HEK293 (cell line): Measurements from ENCODE around the gene SLC43A3.
A peak's percentile ranks its signal among the peaks of the same experiment; 100 is the strongest.

Experiments used
- BCL11B ChIP-seq: fragments of 450-650 bp; formaldehyde crosslinking; IDR thresholded peaks from 2 replicates; pipeline ENCODE4 v1.5.1; 2016; ENCODE audit warnings: low read depth, missing biosample characterization, missing genetic modification characterization
- GLIS2 ChIP-seq: fragments of 450-650 bp; formaldehyde crosslinking; IDR thresholded peaks from 2 replicates; pipeline ENCODE4 v1.5.1; 2016; ENCODE audit warnings: missing biosample characterization, missing genetic modification characterization
- HOXA7 ChIP-seq: sonication (generic); formaldehyde crosslinking; IDR thresholded peaks from 2 replicates; pipeline ENCODE4 v1.8.1; 2022; ENCODE audit warnings: missing genetic modification reagents, borderline replicate concordance
- HOXD13 ChIP-seq: sonication (generic); formaldehyde crosslinking; IDR thresholded peaks from 2 replicates; pipeline ENCODE4 v1.8.0; 2022; ENCODE audit warnings: missing genetic modification reagents, borderline replicate concordance
- KLF9 ChIP-seq: fragments of 450-650 bp; formaldehyde crosslinking; IDR thresholded peaks from 2 replicates; pipeline ENCODE4 v1.5.1; 2016; ENCODE audit warnings: missing biosample characterization, missing genetic modification characterization, low read depth
- PBX3 ChIP-seq: sonication (generic); formaldehyde crosslinking; IDR thresholded peaks from 2 replicates; pipeline ENCODE4 v1.8.1; 2022; ENCODE audit warnings: mild to moderate bottlenecking, moderate library complexity, missing genetic modification reagents
- PRDM10 ChIP-seq: fragments of 450-650 bp; formaldehyde crosslinking; IDR thresholded peaks from 2 replicates; pipeline ENCODE4 v1.5.1; 2016; ENCODE audit warnings: missing biosample characterization, missing genetic modification characterization
- TSHZ1 ChIP-seq: fragments of 450-650 bp; formaldehyde crosslinking; IDR thresholded peaks from 2 replicates; pipeline ENCODE4 v1.5.1; 2016; ENCODE audit warnings: missing biosample characterization, missing genetic modification characterization, borderline replicate concordance
- YY2 ChIP-seq: fragments of 450-650 bp; formaldehyde crosslinking; IDR thresholded peaks from 2 replicates; pipeline ENCODE4 v1.5.1; 2016; ENCODE audit warnings: missing biosample characterization, missing genetic modification characterization
- ZBTB21 ChIP-seq: fragments of 450-650 bp; formaldehyde crosslinking; IDR thresholded peaks from 2 replicates; pipeline ENCODE4 v1.5.1; 2017; ENCODE audit warnings: missing biosample characterization, missing genetic modification characterization
- ZBTB8A ChIP-seq: fragments of 450-650 bp; formaldehyde crosslinking; IDR thresholded peaks from 2 replicates; pipeline ENCODE4 v1.5.1; 2016; ENCODE audit warnings: missing biosample characterization, missing genetic modification characterization
- ZNF148 ChIP-seq: fragments of 450-650 bp; formaldehyde crosslinking; IDR thresholded peaks from 2 replicates; pipeline ENCODE4 v1.5.0; 2017; ENCODE audit warnings: missing biosample characterization, missing genetic modification characterization, borderline replicate concordance
- ZNF155 ChIP-seq: fragments of 450-650 bp; formaldehyde crosslinking; IDR thresholded peaks from 2 replicates; pipeline ENCODE4 v1.5.1; 2016; ENCODE audit warnings: missing biosample characterization, missing genetic modification characterization
- ZNF184 ChIP-seq: fragments of 450-650 bp; IDR thresholded peaks from 2 replicates; pipeline ENCODE4 v1.5.1; 2018; ENCODE audit warnings: missing biosample characterization, mild to moderate bottlenecking, missing genetic modification characterization
- ZNF211 ChIP-seq: fragments of 450-650 bp; formaldehyde crosslinking; IDR thresholded peaks from 2 replicates; pipeline ENCODE4 v1.5.1; 2016; ENCODE audit warnings: low read depth, missing biosample characterization, missing genetic modification characterization
- ZNF239 ChIP-seq: fragments of 450-650 bp; formaldehyde crosslinking; IDR thresholded peaks from 2 replicates; pipeline ENCODE4 v1.5.1; 2016; ENCODE audit warnings: missing biosample characterization, missing genetic modification characterization
- ZNF274 ChIP-seq, 2 experiments: fragments of 200-500 bp in 1 of 2; fragments of 450-650 bp in 1 of 2; sonication (Bioruptor generic) in 1 of 2; formaldehyde crosslinking in 1 of 2; IDR thresholded peaks; 2 replicates each; pipeline versions ENCODE4 v1.5.1 to v1.6.1; 2014 to 2016; ENCODE audit warnings: borderline replicate concordance in 1 of 2, inconsistent platforms in 1 of 2, low read length in 1 of 2, missing biosample characterization in 1 of 2, missing genetic modification characterization in 1 of 2
- ZNF311 ChIP-seq: fragments of 450-650 bp; formaldehyde crosslinking; IDR thresholded peaks from 2 replicates; pipeline ENCODE4 v1.5.1; 2017; ENCODE audit warnings: missing biosample characterization, missing genetic modification characterization, borderline replicate concordance
- ZNF341 ChIP-seq: fragments of 450-650 bp; formaldehyde crosslinking; IDR thresholded peaks from 2 replicates; pipeline ENCODE4; 2016; ENCODE audit warnings: low read depth, missing biosample characterization, missing genetic modification characterization
- ZNF391 ChIP-seq: fragments of 450-650 bp; formaldehyde crosslinking; IDR thresholded peaks from 2 replicates; pipeline ENCODE4 v1.5.1; 2016; ENCODE audit warnings: low read depth, missing biosample characterization, missing genetic modification characterization, borderline replicate concordance
- ZNF449 ChIP-seq: fragments of 450-650 bp; formaldehyde crosslinking; IDR thresholded peaks from 2 replicates; pipeline ENCODE4 v1.5.1; 2017; ENCODE audit warnings: missing biosample characterization, mild to moderate bottlenecking, missing genetic modification characterization, moderate library complexity
- ZNF548 ChIP-seq: fragments of 450-650 bp; formaldehyde crosslinking; IDR thresholded peaks from 2 replicates; pipeline ENCODE4 v1.5.1; 2016; ENCODE audit warnings: missing biosample characterization, missing genetic modification characterization
- ZNF555 ChIP-seq: fragments of 450-650 bp; formaldehyde crosslinking; conservative IDR thresholded peaks from 2 replicates; pipeline ENCODE4 v1.5.1; 2017; ENCODE audit warnings: missing biosample characterization, mild to moderate bottlenecking, missing genetic modification characterization, inconsistent platforms
- ZNF626 ChIP-seq: fragments of 450-650 bp; sonication (Bioruptor Pico); formaldehyde crosslinking; IDR thresholded peaks from 2 replicates; pipeline ENCODE4 v1.5.1; 2018; ENCODE audit warnings: missing biosample characterization, missing genetic modification characterization, inconsistent platforms
- ZNF707 ChIP-seq: fragments of 450-650 bp; formaldehyde crosslinking; IDR thresholded peaks from 2 replicates; pipeline ENCODE4 v1.5.1; 2016; ENCODE audit warnings: missing biosample characterization, missing genetic modification characterization

Gene SLC43A3

GRCh38 chr11:57460758-57461749, 34.1 kb upstream of the SLC43A3 start (continued):
- TF ChIP-seq BCL11B (tag by site-specific recombination) (no peak), ZNF449 (tag by site-specific recombination) (no peak), ZNF626 (no peak), ZNF239 (tag by site-specific recombination) (no peak), KLF9 (tag by site-specific recombination) (peak; percentile 73), ZNF274 (IDR thresholded peaks at IDR 0.05; ENCODE audit: low read length) (no peak), ZNF274 (tag by site-specific recombination; IDR thresholded peaks at IDR 0.05; ENCODE audit: borderline replicate concordance) (no peak), HOXA7 (CRISPR knock-in tag) (no peak), ZBTB8A (tag by site-specific recombination) (no peak), ZNF707 (tag by site-specific recombination) (no peak), ZNF155 (tag by site-specific recombination) (no peak), YY2 (tag by site-specific recombination) (no peak), PBX3 (no peak), PRDM10 (tag by site-specific recombination) (peak; percentile 67), HOXD13 (CRISPR knock-in tag) (no peak), ZNF211 (tag by site-specific recombination) (no peak), TSHZ1 (no peak), ZNF148 (no peak), ZNF555 (tag by site-specific recombination) (no peak), ZBTB21 (no peak), GLIS2 (tag by site-specific recombination) (peak; percentile 77), ZNF548 (no peak), ZNF311 (no peak), ZNF391 (tag by site-specific recombination) (no peak), ZNF341 (tag by site-specific recombination) (peak; percentile 60), ZNF184 (tag by site-specific recombination) (no peak)
